ENCODE data around the gene ATP1A3.

- TF ChIP-seq CTCF (IDR thresholded peaks at IDR 0.05), result no peak
- TF ChIP-seq POLR2A (IDR thresholded peaks at IDR 0.05), result no peak
These were observed 1.2 kb upstream of the ATP1A3 start for GRCh38 chr19:41994994-41995958.

Data from adrenal gland (tissue), 5 donors.